Measurements from ENCODE around the gene FAM53A. TPM values are rescaled to one million over a fixed set of nuclear protein-coding genes. Genes with fewer than 3 reads are reported as not detected.

Gene FAM53A
- total and polyA plus RNA-seq, 4 experiments from 2014 or later, result 0.89 to 2.8 (median 1.7) TPM

GRCh38 chr4:1640190-1640589, 43.9 kb downstream of the FAM53A start:
- no peaks in the 10 kb centered on the region for H3K9me3 ChIP-seq (ENCODE audit: control insufficient read depth in 1 of 2, low read length in 2 of 2)
- Mint-ChIP-seq H3K27me3 (peaks cover 0 to 2% of the 10 kb centered on the region in 2 donors), H3K4me1 (no peaks in the 10 kb centered on the region), H3K9me3 (peaks cover 0 to 2% (median 0%) of the 10 kb centered on the region in 8 donors), H3K36me3 (no peaks in the 10 kb centered on the region), H3K4me3 (peak overlapping the region in 1 of 8 donors; percentile 41), H3K27ac (peak overlapping the region in 1 of 7 donors; percentile 7)
- H3K4me3 ChIP-seq (ENCODE audit: low read length in 2 of 2), result no peak overlapping the region
- H3K36me3 ChIP-seq (ENCODE audit: insufficient read depth, low read length), result no peaks in the 10 kb centered on the region
- H3K4me1 ChIP-seq (ENCODE audit: insufficient read depth, low read length), result no peaks in the 10 kb centered on the region
- no peak overlapping the region for H3K27ac ChIP-seq (ENCODE audit: low read depth, low read length)
- ChIA-PET POLR2A (ENCODE audit: partially characterized antibody) (no interaction called here), CTCF (ENCODE audit: partially characterized antibody) (no interaction called here)
- DNase-seq, result no peak
- intact Hi-C loops (cut with micrococcal nuclease), result no loop called here
- H3K27me3 ChIP-seq (ENCODE audit: insufficient read depth, low read length), result no peaks in the 10 kb centered on the region

- no peaks in the 10 kb centered on the region for H3K4me1 ChIP-seq (ENCODE audit: insufficient read depth, low read length)
- H3K4me1 Mint-ChIP-seq, result no peaks in the 10 kb centered on the region
- POLR2A ChIA-PET (ENCODE audit: partially characterized antibody), result no interaction called here
These were observed 44.7 kb downstream of the FAM53A start for GRCh38 chr4:1639299-1639868.

GRCh38 chr4:1638873-1639272, 45.2 kb downstream of the FAM53A start:
- Histone ChIP-seq H3K9me3 (ENCODE audit: control insufficient read depth in 1 of 2, low read length in 2 of 2) (no peaks in the 10 kb centered on the region), H3K4me1 (ENCODE audit: insufficient read depth, low read length) (no peaks in the 10 kb centered on the region), H3K36me3 (ENCODE audit: insufficient read depth, low read length) (no peaks in the 10 kb centered on the region), H3K27me3 (ENCODE audit: insufficient read depth, low read length) (no peaks in the 10 kb centered on the region), H3K27ac (ENCODE audit: low read depth, low read length) (no peak overlapping the region), H3K4me3 (ENCODE audit: low read length in 2 of 2) (no peak overlapping the region)
- intact Hi-C loops (cut with micrococcal nuclease), result no loop called here
- POLR2A ChIA-PET (ENCODE audit: partially characterized antibody), result no interaction called here
- Mint-ChIP-seq H3K4me1 (no peaks in the 10 kb centered on the region), H3K27ac (no peak overlapping the region), H3K27me3 (peaks cover 2 to 3% of the 10 kb centered on the region in 2 donors), H3K36me3 (no peaks in the 10 kb centered on the region), H3K4me3 (no peak overlapping the region), H3K9me3 (peaks cover 0 to 2% (median 0%) of the 10 kb centered on the region in 8 donors)
- CTCF ChIA-PET (ENCODE audit: partially characterized antibody), result interaction anchor here (1.2 kb wide), 1 partner anchor 10 kb away, joined by 4 read pairs; no protein-coding TSS in a partner anchor
- peak in 1 of 5 donors; percentile 13 for DNase-seq

More at GRCh38 chr4:1639299-1639868, 44.7 kb downstream of the FAM53A start:
- H3K36me3 ChIP-seq (ENCODE audit: insufficient read depth, low read length), result no peaks in the 10 kb centered on the region
- CTCF ChIA-PET (ENCODE audit: partially characterized antibody), result interaction anchor here (1.2 kb wide), 1 partner anchor 10 kb away, joined by 4 read pairs; no protein-coding TSS in a partner anchor
- peak overlapping the region in 1 of 7 donors; percentile 22 for H3K27ac Mint-ChIP-seq
- no peaks in the 10 kb centered on the region for H3K9me3 ChIP-seq (ENCODE audit: control insufficient read depth in 1 of 2, low read length in 2 of 2)
- no peaks in the 10 kb centered on the region for H3K27me3 ChIP-seq (ENCODE audit: insufficient read depth, low read length)
- H3K9me3 Mint-ChIP-seq, result peaks cover 0 to 2% (median 0%) of the 10 kb centered on the region in 8 donors
- DNase-seq, result no peak
- intact Hi-C loops (cut with micrococcal nuclease), result no loop called here
- H3K36me3 Mint-ChIP-seq, result no peaks in the 10 kb centered on the region
- H3K4me3 ChIP-seq (ENCODE audit: low read length in 2 of 2), result no peak overlapping the region
- no peak overlapping the region for H3K27ac ChIP-seq (ENCODE audit: low read depth, low read length)
- H3K4me3 Mint-ChIP-seq, result no peak overlapping the region
- peaks cover 2 to 3% of the 10 kb centered on the region in 2 donors for H3K27me3 Mint-ChIP-seq

- intact Hi-C loops (cut with micrococcal nuclease), result no loop called here
- Mint-ChIP-seq H3K9me3 (peaks cover 0 to 2% (median 0%) of the 10 kb centered on the region in 8 donors), H3K4me3 (no peak overlapping the region), H3K36me3 (no peaks in the 10 kb centered on the region), H3K4me1 (no peaks in the 10 kb centered on the region), H3K27ac (no peak overlapping the region), H3K27me3 (peaks cover 2 to 3% of the 10 kb centered on the region in 2 donors)
- Histone ChIP-seq H3K4me1 (ENCODE audit: insufficient read depth, low read length) (no peaks in the 10 kb centered on the region), H3K4me3 (ENCODE audit: low read length in 2 of 2) (no peak overlapping the region), H3K9me3 (ENCODE audit: control insufficient read depth in 1 of 2, low read length in 2 of 2) (no peaks in the 10 kb centered on the region), H3K36me3 (ENCODE audit: insufficient read depth, low read length) (no peaks in the 10 kb centered on the region), H3K27ac (ENCODE audit: low read depth, low read length) (no peak overlapping the region), H3K27me3 (ENCODE audit: insufficient read depth, low read length) (no peaks in the 10 kb centered on the region)
- ChIA-PET CTCF (ENCODE audit: partially characterized antibody) (interaction anchor here (1.2 kb wide), 1 partner anchor 9 kb away, joined by 4 read pairs; no protein-coding TSS in a partner anchor), POLR2A (ENCODE audit: partially characterized antibody) (no interaction called here)
- DNase-seq, result peak in 1 of 5 donors; percentile 19
These were observed 45.9 kb downstream of the FAM53A start for GRCh38 chr4:1638272-1638598.

GRCh38 chr4:1637580-1638271, 46.4 kb downstream of the FAM53A start:
- CTCF ChIA-PET (ENCODE audit: partially characterized antibody), result interaction anchor here (1.2 kb wide), 1 partner anchor 8 kb away, joined by 4 read pairs; no protein-coding TSS in a partner anchor
- DNase-seq, result peak in 1 of 5 donors; percentile 17
- intact Hi-C loops (cut with micrococcal nuclease), result no loop called here

GRCh38 chr4:1636490-1637211, 47.5 kb downstream of the FAM53A start:
- H3K9me3 ChIP-seq (ENCODE audit: control insufficient read depth in 1 of 2, low read length in 2 of 2), result no peaks in the 10 kb centered on the region
- no peaks in the 10 kb centered on the region for H3K27me3 ChIP-seq (ENCODE audit: insufficient read depth, low read length)
- Mint-ChIP-seq H3K27ac (no peak overlapping the region), H3K36me3 (no peaks in the 10 kb centered on the region), H3K27me3 (peaks cover 2 to 3% of the 10 kb centered on the region in 2 donors), H3K9me3 (peaks cover 0 to 2% (median 0%) of the 10 kb centered on the region in 8 donors), H3K4me3 (no peak overlapping the region), H3K4me1 (no peaks in the 10 kb centered on the region)
- no peaks in the 10 kb centered on the region for H3K36me3 ChIP-seq (ENCODE audit: insufficient read depth, low read length)
- H3K27ac ChIP-seq (ENCODE audit: low read depth, low read length), result no peak overlapping the region
- ChIA-PET CTCF (ENCODE audit: partially characterized antibody) (interaction anchor here (1.4 kb wide), 1 partner anchor 281 kb away, joined by 3 read pairs; no protein-coding TSS in a partner anchor), POLR2A (ENCODE audit: partially characterized antibody) (no interaction called here)
- H3K4me3 ChIP-seq (ENCODE audit: low read length in 2 of 2), result no peak overlapping the region
- H3K4me1 ChIP-seq (ENCODE audit: insufficient read depth, low read length), result no peaks in the 10 kb centered on the region
- intact Hi-C loops (cut with micrococcal nuclease), result no loop called here
- DNase-seq, result peak in 1 of 5 donors; percentile 3

More at GRCh38 chr4:1637580-1638271, 46.4 kb downstream of the FAM53A start:
- H3K27ac ChIP-seq (ENCODE audit: low read depth, low read length), result no peak overlapping the region
- H3K36me3 Mint-ChIP-seq, result no peaks in the 10 kb centered on the region
- no peaks in the 10 kb centered on the region for H3K9me3 ChIP-seq (ENCODE audit: control insufficient read depth in 1 of 2, low read length in 2 of 2)
- peaks cover 0 to 2% (median 0%) of the 10 kb centered on the region in 8 donors for H3K9me3 Mint-ChIP-seq
- no peaks in the 10 kb centered on the region for H3K36me3 ChIP-seq (ENCODE audit: insufficient read depth, low read length)
- POLR2A ChIA-PET (ENCODE audit: partially characterized antibody), result no interaction called here
- H3K27me3 Mint-ChIP-seq, result peaks cover 2 to 3% of the 10 kb centered on the region in 2 donors
- H3K27me3 ChIP-seq (ENCODE audit: insufficient read depth, low read length), result no peaks in the 10 kb centered on the region
- H3K4me3 ChIP-seq (ENCODE audit: low read length in 2 of 2), result no peak overlapping the region
- H3K4me1 ChIP-seq (ENCODE audit: insufficient read depth, low read length), result no peaks in the 10 kb centered on the region
- no peak overlapping the region for H3K4me3 Mint-ChIP-seq
- no peak overlapping the region for H3K27ac Mint-ChIP-seq
- H3K4me1 Mint-ChIP-seq, result no peaks in the 10 kb centered on the region

GRCh38 chr4:1635464-1635863, 48.6 kb downstream of the FAM53A start:
- POLR2A ChIA-PET (ENCODE audit: partially characterized antibody), result no interaction called here
- intact Hi-C loops (cut with micrococcal nuclease), result no loop called here
- CTCF ChIA-PET (ENCODE audit: partially characterized antibody), result interaction anchor here (1.4 kb wide), 1 partner anchor 280 kb away, joined by 3 read pairs; no protein-coding TSS in a partner anchor
- Histone ChIP-seq H3K36me3 (ENCODE audit: insufficient read depth, low read length) (no peaks in the 10 kb centered on the region), H3K27ac (ENCODE audit: low read depth, low read length) (no peak overlapping the region), H3K27me3 (ENCODE audit: insufficient read depth, low read length) (no peaks in the 10 kb centered on the region), H3K9me3 (ENCODE audit: control insufficient read depth in 1 of 2, low read length in 2 of 2) (no peaks in the 10 kb centered on the region), H3K4me1 (ENCODE audit: insufficient read depth, low read length) (no peaks in the 10 kb centered on the region), H3K4me3 (ENCODE audit: low read length in 2 of 2) (no peak overlapping the region)
- Mint-ChIP-seq H3K36me3 (no peaks in the 10 kb centered on the region), H3K9me3 (peaks cover 0 to 2% (median 0%) of the 10 kb centered on the region in 8 donors), H3K4me1 (no peaks in the 10 kb centered on the region), H3K4me3 (no peak overlapping the region), H3K27me3 (peaks cover 2 to 3% of the 10 kb centered on the region in 2 donors), H3K27ac (peak overlapping the region in 1 of 7 donors; percentile 6)
- DNase-seq, result no peak
